Liver (tissue), 9 donors: ENCODE data around the gene KCNQ5. TPM values are rescaled to one million over a fixed set of nuclear protein-coding genes. Genes with fewer than 3 reads are reported as not detected.

ENCODE experiments used
- DNase-seq: peaks from one replicate; pipeline ENCODE4 v3.0.0-alpha.2; 2017; ENCODE audit warnings: low spot score
- H3K27ac ChIP-seq, 2 donors: one replicate each; pipeline ENCODE4 v1.7.0; 2013; ENCODE audit warnings: inconsistent platforms in 2 of 2, low read length in 2 of 2, control low read depth in 1 of 2, low read depth in 1 of 2, mild to moderate bottlenecking in 1 of 2
- H3K27me3 ChIP-seq, 4 donors: one replicate each; pipeline versions ENCODE4 v1.6.1 to v1.7.0; 2013; ENCODE audit warnings: low read length in 3 of 4, inconsistent platforms in 1 of 4, mild to moderate bottlenecking in 1 of 4, moderate library complexity in 1 of 4; ENCODE audit not compliant: control insufficient read depth in 4 of 4, insufficient read depth in 4 of 4
- H3K36me3 ChIP-seq, 4 donors: one replicate each; pipeline versions ENCODE4 v1.6.1 to v1.7.0; 2013; ENCODE audit warnings: low read length in 3 of 4, mild to moderate bottlenecking in 3 of 4, low read depth in 1 of 4, moderate library complexity in 1 of 4; ENCODE audit not compliant: control insufficient read depth in 4 of 4, insufficient read depth in 3 of 4
- H3K4me1 ChIP-seq, 4 donors: one replicate each; pipeline versions ENCODE4 v1.6.1 to v1.7.0; 2013; ENCODE audit warnings: low read length in 3 of 4, mild to moderate bottlenecking in 3 of 4, moderate library complexity in 1 of 4; ENCODE audit not compliant: control insufficient read depth in 4 of 4, insufficient read depth in 4 of 4
- H3K4me3 ChIP-seq, 3 donors: one replicate each; pipeline versions ENCODE4 v1.6.1 to v1.7.0; 2013; ENCODE audit warnings: low read length in 3 of 3, control low read depth in 1 of 3, low read depth in 1 of 3, mild to moderate bottlenecking in 1 of 3
- H3K9ac ChIP-seq, 2 donors: one replicate each; pipeline ENCODE4 v1.7.0; 2013; ENCODE audit warnings: low read length in 2 of 2, mild to moderate bottlenecking in 2 of 2, moderate library complexity in 2 of 2, control low read depth in 1 of 2, low read depth in 1 of 2
- H3K9me3 ChIP-seq, 4 donors: one replicate each; pipeline versions ENCODE4 v1.6.1 to v1.7.0; 2013; ENCODE audit warnings: low read length in 3 of 4; ENCODE audit not compliant: control insufficient read depth in 4 of 4
- EGR1 ChIP-seq, 2 donors: IDR thresholded peaks; 2 replicates each; pipeline ENCODE4 v1.6.1; 2016 to 2018; ENCODE audit warnings: antibody characterized with exemption in 2 of 2, low read depth in 2 of 2
- FOXA1 ChIP-seq: IDR thresholded peaks from 2 replicates; pipeline ENCODE4 v1.6.1; 2016; ENCODE audit warnings: antibody characterized with exemption
- FOXA2 ChIP-seq: IDR thresholded peaks from 2 replicates; pipeline ENCODE4 v1.6.1; 2016; ENCODE audit warnings: antibody characterized with exemption
- GABPA ChIP-seq, 2 donors: IDR thresholded peaks in 1 of 2; conservative IDR thresholded peaks in 1 of 2; 2 replicates each; pipeline ENCODE4 v1.6.1; 2016; ENCODE audit warnings: antibody characterized with exemption in 2 of 2, mild to moderate bottlenecking in 1 of 2, moderate library complexity in 1 of 2
- HNF4A ChIP-seq, 2 donors: conservative IDR thresholded peaks; 2 replicates each; pipeline ENCODE4 v1.6.1; 2016; ENCODE audit warnings: antibody characterized with exemption in 2 of 2, mild to moderate bottlenecking in 2 of 2
- HNF4G ChIP-seq: IDR thresholded peaks from 2 replicates; pipeline ENCODE4 v1.6.1; 2016; ENCODE audit warnings: antibody characterized with exemption
- JUND ChIP-seq, 2 donors: IDR thresholded peaks; 2 replicates each; pipeline ENCODE4 v1.6.1; 2016; ENCODE audit warnings: antibody characterized with exemption in 2 of 2
- NR2F2 ChIP-seq: IDR thresholded peaks from 2 replicates; pipeline ENCODE4 v1.6.1; 2016; ENCODE audit warnings: antibody characterized with exemption
- RAD21 ChIP-seq, 2 donors: IDR thresholded peaks; 2 replicates each; pipeline ENCODE4 v1.6.1; 2016; ENCODE audit warnings: antibody characterized with exemption in 2 of 2, mild to moderate bottlenecking in 2 of 2
- RXRA ChIP-seq, 2 donors: IDR thresholded peaks; 2 replicates each; pipeline ENCODE4 v1.6.1; 2017 to 2018; ENCODE audit warnings: antibody characterized with exemption in 2 of 2, mild to moderate bottlenecking in 1 of 2
- SP1 ChIP-seq: IDR thresholded peaks from 2 replicates; pipeline ENCODE4 v1.6.1; 2018; ENCODE audit warnings: antibody characterized with exemption, mild to moderate bottlenecking
- TAF1 ChIP-seq: conservative IDR thresholded peaks from 2 replicates; pipeline ENCODE4 v1.6.1; 2016; ENCODE audit warnings: antibody characterized with exemption, mild to moderate bottlenecking
- WGBS: extraction: QIAGEN DNeasy Blood & Tissue Kit; methylation state at CpG from one replicate; pipeline ENCODE4 v1.1.7; 2013; 5-methylcytosine and 5-hydroxymethylcytosine counted together
- polyA plus RNA-seq, 2 donors: library from polyadenylated mRNA; stranded (reverse) in 1 of 2; unstranded in 1 of 2; fragments of 200-250 nt in 1 of 2; fragments of >200 nt in 1 of 2; fragmentation: Nextera tagmentation in 1 of 2; extraction: Ambion mirVana in 1 of 2; gene quantifications; one replicate each; pipeline versions ENCODE4 v1.2.1 to v1.2.3, GENCODE V29; 2013 to 2015
- total RNA-seq, 2 donors: library from RNA; depleted of rRNA; stranded (reverse); fragments of >200 nt; gene quantifications; one replicate each; pipeline ENCODE4 v1.2.3, GENCODE V29; 2014
- TF ChIP-seq, protein P1 (sequence below): IDR thresholded peaks from 2 replicates; pipeline ENCODE4 v1.6.1; 2016; ENCODE audit warnings: antibody characterized with exemption, mild to moderate bottlenecking
- TF ChIP-seq, protein P2 (sequence below): fragments of 150-350 bp; IDR thresholded peaks from 2 replicates; pipeline ENCODE4 v1.5.1; 2017; ENCODE audit warnings: improper control_type of control experiment, low read depth, low read length; ENCODE audit not compliant: missing input control
- TF ChIP-seq, protein P3 (sequence below): IDR thresholded peaks from 2 replicates; pipeline ENCODE4 v1.6.1; 2016; ENCODE audit warnings: antibody characterized with exemption
- TF ChIP-seq, protein P4 (sequence below): IDR thresholded peaks from 2 replicates; pipeline ENCODE4 v1.6.1; 2016; ENCODE audit warnings: antibody characterized with exemption
- donor health status: healthy.
- donor health status: healthy.
- donor health status: healthy.
- donor health status: healthy.
- donor health status: healthy.

Gene KCNQ5
- total and polyA plus RNA-seq, 4 donors: 0.02 to 1.1 (median 0.15) TPM

- TF ChIP-seq, protein P1, sequence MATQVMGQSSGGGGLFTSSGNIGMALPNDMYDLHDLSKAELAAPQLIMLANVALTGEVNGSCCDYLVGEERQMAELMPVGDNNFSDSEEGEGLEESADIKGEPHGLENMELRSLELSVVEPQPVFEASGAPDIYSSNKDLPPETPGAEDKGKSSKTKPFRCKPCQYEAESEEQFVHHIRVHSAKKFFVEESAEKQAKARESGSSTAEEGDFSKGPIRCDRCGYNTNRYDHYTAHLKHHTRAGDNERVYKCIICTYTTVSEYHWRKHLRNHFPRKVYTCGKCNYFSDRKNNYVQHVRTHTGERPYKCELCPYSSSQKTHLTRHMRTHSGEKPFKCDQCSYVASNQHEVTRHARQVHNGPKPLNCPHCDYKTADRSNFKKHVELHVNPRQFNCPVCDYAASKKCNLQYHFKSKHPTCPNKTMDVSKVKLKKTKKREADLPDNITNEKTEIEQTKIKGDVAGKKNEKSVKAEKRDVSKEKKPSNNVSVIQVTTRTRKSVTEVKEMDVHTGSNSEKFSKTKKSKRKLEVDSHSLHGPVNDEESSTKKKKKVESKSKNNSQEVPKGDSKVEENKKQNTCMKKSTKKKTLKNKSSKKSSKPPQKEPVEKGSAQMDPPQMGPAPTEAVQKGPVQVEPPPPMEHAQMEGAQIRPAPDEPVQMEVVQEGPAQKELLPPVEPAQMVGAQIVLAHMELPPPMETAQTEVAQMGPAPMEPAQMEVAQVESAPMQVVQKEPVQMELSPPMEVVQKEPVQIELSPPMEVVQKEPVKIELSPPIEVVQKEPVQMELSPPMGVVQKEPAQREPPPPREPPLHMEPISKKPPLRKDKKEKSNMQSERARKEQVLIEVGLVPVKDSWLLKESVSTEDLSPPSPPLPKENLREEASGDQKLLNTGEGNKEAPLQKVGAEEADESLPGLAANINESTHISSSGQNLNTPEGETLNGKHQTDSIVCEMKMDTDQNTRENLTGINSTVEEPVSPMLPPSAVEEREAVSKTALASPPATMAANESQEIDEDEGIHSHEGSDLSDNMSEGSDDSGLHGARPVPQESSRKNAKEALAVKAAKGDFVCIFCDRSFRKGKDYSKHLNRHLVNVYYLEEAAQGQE: no peak
- TF ChIP-seq TAF1: no peak
- no peak for TF ChIP-seq RAD21 (IDR thresholded peaks at IDR 0.05)
- TF ChIP-seq, protein P2, sequence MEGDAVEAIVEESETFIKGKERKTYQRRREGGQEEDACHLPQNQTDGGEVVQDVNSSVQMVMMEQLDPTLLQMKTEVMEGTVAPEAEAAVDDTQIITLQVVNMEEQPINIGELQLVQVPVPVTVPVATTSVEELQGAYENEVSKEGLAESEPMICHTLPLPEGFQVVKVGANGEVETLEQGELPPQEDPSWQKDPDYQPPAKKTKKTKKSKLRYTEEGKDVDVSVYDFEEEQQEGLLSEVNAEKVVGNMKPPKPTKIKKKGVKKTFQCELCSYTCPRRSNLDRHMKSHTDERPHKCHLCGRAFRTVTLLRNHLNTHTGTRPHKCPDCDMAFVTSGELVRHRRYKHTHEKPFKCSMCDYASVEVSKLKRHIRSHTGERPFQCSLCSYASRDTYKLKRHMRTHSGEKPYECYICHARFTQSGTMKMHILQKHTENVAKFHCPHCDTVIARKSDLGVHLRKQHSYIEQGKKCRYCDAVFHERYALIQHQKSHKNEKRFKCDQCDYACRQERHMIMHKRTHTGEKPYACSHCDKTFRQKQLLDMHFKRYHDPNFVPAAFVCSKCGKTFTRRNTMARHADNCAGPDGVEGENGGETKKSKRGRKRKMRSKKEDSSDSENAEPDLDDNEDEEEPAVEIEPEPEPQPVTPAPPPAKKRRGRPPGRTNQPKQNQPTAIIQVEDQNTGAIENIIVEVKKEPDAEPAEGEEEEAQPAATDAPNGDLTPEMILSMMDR: no peak
- TF ChIP-seq RXRA (IDR thresholded peaks at IDR 0.05): no peak
- TF ChIP-seq, protein P3, sequence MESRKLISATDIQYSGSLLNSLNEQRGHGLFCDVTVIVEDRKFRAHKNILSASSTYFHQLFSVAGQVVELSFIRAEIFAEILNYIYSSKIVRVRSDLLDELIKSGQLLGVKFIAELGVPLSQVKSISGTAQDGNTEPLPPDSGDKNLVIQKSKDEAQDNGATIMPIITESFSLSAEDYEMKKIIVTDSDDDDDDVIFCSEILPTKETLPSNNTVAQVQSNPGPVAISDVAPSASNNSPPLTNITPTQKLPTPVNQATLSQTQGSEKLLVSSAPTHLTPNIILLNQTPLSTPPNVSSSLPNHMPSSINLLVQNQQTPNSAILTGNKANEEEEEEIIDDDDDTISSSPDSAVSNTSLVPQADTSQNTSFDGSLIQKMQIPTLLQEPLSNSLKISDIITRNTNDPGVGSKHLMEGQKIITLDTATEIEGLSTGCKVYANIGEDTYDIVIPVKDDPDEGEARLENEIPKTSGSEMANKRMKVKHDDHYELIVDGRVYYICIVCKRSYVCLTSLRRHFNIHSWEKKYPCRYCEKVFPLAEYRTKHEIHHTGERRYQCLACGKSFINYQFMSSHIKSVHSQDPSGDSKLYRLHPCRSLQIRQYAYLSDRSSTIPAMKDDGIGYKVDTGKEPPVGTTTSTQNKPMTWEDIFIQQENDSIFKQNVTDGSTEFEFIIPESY: no peak
- no peak for TF ChIP-seq FOXA2
- no peak for TF ChIP-seq GABPA (IDR thresholded peaks at IDR 0.05 in 1 of 2, conservative IDR thresholded peaks at IDR 0.05 in 1 of 2)
- TF ChIP-seq NR2F2: no peak
- no peak for TF ChIP-seq HNF4G
- no peak for TF ChIP-seq EGR1 (IDR thresholded peaks at IDR 0.05; ENCODE audit: low read depth in 2 of 2)
- TF ChIP-seq SP1: no peak
- H3K4me1 ChIP-seq: no peaks in the 10 kb centered on the region
- no peaks in the 10 kb centered on the region for H3K36me3 ChIP-seq
- H3K4me3 ChIP-seq: no peak overlapping the region
- no peak overlapping the region for H3K9ac ChIP-seq
- 57% methylated on average over 2 of the region's 2 CpGs for WGBS
- no peaks in the 10 kb centered on the region for H3K27me3 ChIP-seq
- H3K9me3 ChIP-seq: no peaks in the 10 kb centered on the region
- no peak overlapping the region for H3K27ac ChIP-seq
- no peak for DNase-seq
These were observed 197.7 kb downstream of the KCNQ5 start for GRCh38 chr6:72819609-72820008.

DNA sequence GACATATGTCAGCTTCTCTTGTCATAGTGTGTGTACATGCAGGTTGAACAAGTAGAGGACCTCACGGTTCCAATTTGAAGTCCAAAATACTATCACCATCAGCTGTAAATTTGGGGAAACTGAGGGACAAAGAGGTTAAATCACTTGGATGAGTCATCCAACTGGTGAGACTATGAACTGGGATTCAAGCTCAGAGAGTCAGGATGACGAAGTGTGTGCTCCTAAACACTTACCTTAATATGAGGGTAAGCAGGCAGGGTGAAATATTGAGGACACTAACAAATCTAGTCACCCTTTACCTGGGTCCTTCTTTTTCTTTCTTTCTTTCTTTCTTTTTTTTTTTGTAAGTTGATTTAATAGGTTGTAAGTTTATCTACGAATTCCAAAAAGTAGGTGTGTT lies 198.3 kb downstream of the KCNQ5 start:
- Histone ChIP-seq H3K9ac (no peak overlapping the region), H3K4me1 (no peaks in the 10 kb centered on the region), H3K27me3 (no peaks in the 10 kb centered on the region), H3K27ac (no peak overlapping the region), H3K4me3 (no peak overlapping the region), H3K9me3 (no peaks in the 10 kb centered on the region), H3K36me3 (no peaks in the 10 kb centered on the region)
- WGBS: 37% methylated on average over 3 of the region's 3 CpGs
- no peak for DNase-seq
- TF ChIP-seq, protein P4, sequence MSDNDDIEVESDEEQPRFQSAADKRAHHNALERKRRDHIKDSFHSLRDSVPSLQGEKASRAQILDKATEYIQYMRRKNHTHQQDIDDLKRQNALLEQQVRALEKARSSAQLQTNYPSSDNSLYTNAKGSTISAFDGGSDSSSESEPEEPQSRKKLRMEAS: no peak
- TF ChIP-seq, protein P3: no peak
- TF ChIP-seq NR2F2 (no peak), RAD21 (IDR thresholded peaks at IDR 0.05) (no peak), FOXA1 (no peak), TAF1 (no peak), FOXA2 (no peak), EGR1 (IDR thresholded peaks at IDR 0.05; ENCODE audit: low read depth in 2 of 2) (no peak), JUND (IDR thresholded peaks at IDR 0.05) (no peak), SP1 (no peak), HNF4A (conservative IDR thresholded peaks at IDR 0.05) (no peak), RXRA (IDR thresholded peaks at IDR 0.05) (no peak)
- TF ChIP-seq, protein P2: no peak
- TF ChIP-seq, protein P1: no peak
